T-cell (primary cell): ENCODE results near the gene IMMP2L. TPM values are rescaled to one million over a fixed set of nuclear protein-coding genes. Genes with fewer than 3 reads are reported as not detected.

ENCODE experiments used
- ATAC-seq, 4 experiments: fragments of 200-7000 bp in 3 of 4; fragments of 150-1000 bp in 1 of 4; cut with Tn5 transposase; replicated peaks in 1 of 4; 1 replicate in 3 of 4; 2 replicates in 1 of 4; pipeline ENCODE4 v1.10.0; 2021; ENCODE audit warnings: moderate library complexity in 3 of 4, mild to moderate bottlenecking in 2 of 4, moderate number of reproducible peaks in 1 of 4
- CTCF ChIA-PET, 2 donors: fragments of 300-600 bp; sonication (Branson Sonifier 250); formaldehyde crosslinking; loops; one replicate each; lab custom pipeline; 2022; ENCODE audit warnings: antibody characterized with exemption in 2 of 2; lab: Charles Lee
- POLR2A ChIA-PET, 2 donors: fragments of 300-600 bp; sonication (Branson Sonifier 250); formaldehyde crosslinking; loops; one replicate each; lab custom pipeline; 2022; ENCODE audit warnings: antibody characterized with exemption in 2 of 2; lab: Charles Lee
- DNase-seq, 35 experiments: peaks; one replicate each; pipeline versions ENCODE4 v3.0.0 to v3.0.0-alpha.2; 2013 to 2023
- H3K27ac ChIP-seq: one replicate; pipeline ENCODE4 v1.5.1; 2013; ENCODE audit warnings: low read length
- H3K27me3 ChIP-seq, 2 experiments: replicated peaks in 1 of 2; 1 replicate in 1 of 2; 2 replicates in 1 of 2; pipeline versions ENCODE4 v1.6.1 to v1.7.0; 2013; ENCODE audit warnings: low read length in 1 of 2, mixed read lengths in 1 of 2; ENCODE audit not compliant: control insufficient read depth in 2 of 2, insufficient read depth in 2 of 2; ENCODE audit errors: extremely low read depth in 1 of 2
- H3K36me3 ChIP-seq, 2 donors: 1 replicate in 1 of 2; 2 replicates in 1 of 2; pipeline versions ENCODE4 v1.6.1 to v1.7.0; 2013; ENCODE audit warnings: low read length in 1 of 2; ENCODE audit not compliant: control insufficient read depth in 2 of 2, insufficient read depth in 1 of 2; ENCODE audit errors: extremely low read depth in 1 of 2
- H3K4me1 ChIP-seq, 2 experiments: 1 replicate in 1 of 2; 2 replicates in 1 of 2; pipeline versions ENCODE4 v1.6.1 to v1.7.0; 2013; ENCODE audit warnings: low read length in 2 of 2, mixed read lengths in 1 of 2; ENCODE audit not compliant: insufficient read depth in 2 of 2, control insufficient read depth in 1 of 2; ENCODE audit errors: extremely low read depth in 1 of 2
- H3K4me3 ChIP-seq, 2 donors: 1 replicate in 1 of 2; 2 replicates in 1 of 2; pipeline versions ENCODE4 v1.5.1 to v1.7.0; 2013; ENCODE audit warnings: mild to moderate bottlenecking in 2 of 2, low read length in 1 of 2, moderate library complexity in 1 of 2; ENCODE audit not compliant: control insufficient read depth in 1 of 2; ENCODE audit errors: extremely low read depth in 1 of 2
- H3K9me3 ChIP-seq: 2 replicates; pipeline ENCODE4 v1.7.0; 2013
- H3K27ac Mint-ChIP-seq, 2 donors: one replicate each; pipeline ENCODE4 v1.8.0; 2020 to 2021; ENCODE audit warnings: mild to moderate bottlenecking in 2 of 2, mixed read lengths in 2 of 2
- H3K27me3 Mint-ChIP-seq, 2 donors: one replicate each; pipeline ENCODE4 v1.8.0; 2021 to 2022; ENCODE audit warnings: mixed read lengths in 2 of 2
- H3K36me3 Mint-ChIP-seq: one replicate; pipeline ENCODE4 v1.8.0; 2021; ENCODE audit warnings: mixed read lengths
- H3K4me1 Mint-ChIP-seq, 3 donors: one replicate each; pipeline ENCODE4 v1.8.0; 2020 to 2022; ENCODE audit warnings: mixed read lengths in 3 of 3, mild to moderate bottlenecking in 1 of 3
- H3K4me3 Mint-ChIP-seq, 3 donors: one replicate each; pipeline ENCODE4 v1.8.0; 2020 to 2022; ENCODE audit warnings: mild to moderate bottlenecking in 3 of 3, mixed read lengths in 3 of 3, moderate library complexity in 3 of 3
- H3K9me3 Mint-ChIP-seq, 3 donors: one replicate each; pipeline ENCODE4 v1.8.0; 2020 to 2022; ENCODE audit warnings: mixed read lengths in 3 of 3
- WGBS: methylation state at CpG from one replicate; pipeline ENCODE4 v1.1.5; 2013; ENCODE audit warnings: missing lambda C conversion rate; ENCODE audit not compliant: insufficient coverage; 5-methylcytosine and 5-hydroxymethylcytosine counted together
- total RNA-seq, 35 experiments: library from RNA in 6 of 35; stranded (reverse) in 6 of 35; fragments of 120-200 nt in 1 of 35; gene quantifications; one replicate each; pipeline versions ENCODE4 v1.2.1 to v1.2.4 and lab custom pipeline; 2013 to 2026

IMMP2L gene
- total RNA-seq, 5 donors from 2014 or later (not counting 1 experiment from before 2014, with no cell fraction given): 14.1 to 27.3 (median 21.7) TPM

- H3K4me3 ChIP-seq: no peak overlapping the region
- no peak for DNase-seq
- no peak overlapping the region for H3K27ac ChIP-seq
- no peak for ATAC-seq
- Mint-ChIP-seq H3K36me3 (peaks cover 36% of the 10 kb centered on the region), H3K27me3 (no peaks in the 10 kb centered on the region), H3K9me3 (no peaks in the 10 kb centered on the region), H3K4me1 (peaks cover 0 to 18% (median 2%) of the 10 kb centered on the region in 3 donors), H3K27ac (no peak overlapping the region), H3K4me3 (no peak overlapping the region)
- no peaks in the 10 kb centered on the region for H3K4me1 ChIP-seq
- no peaks in the 10 kb centered on the region for H3K36me3 ChIP-seq
- ChIA-PET CTCF (interaction anchor here in 1 of 2 donors (0.6 kb wide), 1 partner anchor 448 kb away, joined by 3 read pairs; no protein-coding TSS in a partner anchor), POLR2A (no interaction called here)
- 90% methylated on average over 2 of the region's 5 CpGs for WGBS
- no peaks in the 10 kb centered on the region for H3K9me3 ChIP-seq
- H3K27me3 ChIP-seq: no peaks in the 10 kb centered on the region
These were observed 22.0 kb downstream of the IMMP2L start for GRCh38 chr7:111540199-111540815.

GRCh38 chr7:111537134-111537533 lies 25.2 kb downstream of the IMMP2L start:
- Mint-ChIP-seq H3K4me1 (peaks cover 2 to 14% (median 4%) of the 10 kb centered on the region in 3 donors), H3K27ac (no peak overlapping the region), H3K9me3 (no peaks in the 10 kb centered on the region), H3K4me3 (no peak overlapping the region), H3K36me3 (peaks cover 22% of the 10 kb centered on the region), H3K27me3 (no peaks in the 10 kb centered on the region)
- Histone ChIP-seq H3K27me3 (no peaks in the 10 kb centered on the region), H3K36me3 (no peaks in the 10 kb centered on the region), H3K4me1 (no peaks in the 10 kb centered on the region), H3K9me3 (no peaks in the 10 kb centered on the region), H3K27ac (no peak overlapping the region), H3K4me3 (no peak overlapping the region)
- no CpG with 5 or more reads among the region's 1 CpG for whole genome bisulfite sequencing
- ChIA-PET CTCF (no interaction called here), POLR2A (no interaction called here)
- no peak for ATAC-seq
- DNase-seq: no peak

GRCh38 chr7:111535142-111535870 lies 27.0 kb downstream of the IMMP2L start:
- ATAC-seq: no peak
- Mint-ChIP-seq H3K9me3 (no peaks in the 10 kb centered on the region), H3K27me3 (no peaks in the 10 kb centered on the region), H3K36me3 (peaks cover 14% of the 10 kb centered on the region), H3K4me3 (no peak overlapping the region), H3K27ac (no peak overlapping the region), H3K4me1 (peaks cover 2 to 14% (median 4%) of the 10 kb centered on the region in 3 donors)
- WGBS: no CpG with 5 or more reads among the region's 3 CpGs
- Histone ChIP-seq H3K27me3 (no peaks in the 10 kb centered on the region), H3K4me1 (no peaks in the 10 kb centered on the region), H3K36me3 (no peaks in the 10 kb centered on the region), H3K27ac (no peak overlapping the region), H3K9me3 (no peaks in the 10 kb centered on the region), H3K4me3 (no peak overlapping the region)
- ChIA-PET POLR2A (no interaction called here), CTCF (interaction anchor here in 1 of 2 donors (0.5 to 0.8 kb wide), 2 partner anchors 8 to 12 kb away, joined by 3 read pairs; no protein-coding TSS in a partner anchor)
- no peak for DNase-seq

- Mint-ChIP-seq H3K27me3 (no peaks in the 10 kb centered on the region), H3K36me3 (peaks cover 9% of the 10 kb centered on the region), H3K4me1 (peaks cover 19 to 22% (median 22%) of the 10 kb centered on the region in 3 donors), H3K9me3 (no peaks in the 10 kb centered on the region), H3K27ac (no peak overlapping the region), H3K4me3 (no peak overlapping the region)
- no peaks in the 10 kb centered on the region for H3K27me3 ChIP-seq
- no peak overlapping the region for H3K27ac ChIP-seq
- no peak for ATAC-seq
- DNase-seq: no peak
- no peaks in the 10 kb centered on the region for H3K36me3 ChIP-seq
- ChIA-PET CTCF (interaction anchor here in 1 of 2 donors (0.5 kb wide), 1 partner anchor 17 kb away, joined by 3 read pairs; no protein-coding TSS in a partner anchor), POLR2A (no interaction called here)
- H3K9me3 ChIP-seq: no peaks in the 10 kb centered on the region
- H3K4me3 ChIP-seq: no peak overlapping the region
- H3K4me1 ChIP-seq: peaks cover 0 to 1% of the 10 kb centered on the region in 2 experiments
These were observed 29.7 kb downstream of the IMMP2L start for GRCh38 chr7:111532625-111533024.

DNA sequence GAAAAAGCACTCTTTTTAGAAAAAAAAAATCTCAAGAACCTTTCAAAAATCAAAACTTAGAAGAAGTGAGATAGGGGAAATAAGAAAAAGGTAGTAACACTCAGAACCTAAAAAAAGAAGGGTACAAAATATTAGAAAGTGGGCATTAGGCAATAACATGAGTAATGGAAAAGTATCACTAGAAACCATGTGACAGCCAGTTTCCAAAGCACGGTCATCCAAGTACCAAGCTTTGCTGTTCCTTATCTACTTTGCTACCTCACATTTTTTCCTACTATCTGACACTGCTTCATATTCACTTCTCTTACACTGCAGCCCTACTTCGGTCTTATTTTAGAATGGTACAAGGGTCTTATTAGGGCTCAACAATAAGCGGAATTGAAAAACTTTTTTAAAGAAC lies 30.3 kb downstream of the IMMP2L start:
- no peaks in the 10 kb centered on the region for H3K27me3 ChIP-seq
- POLR2A ChIA-PET: no interaction called here
- H3K9me3 ChIP-seq: no peaks in the 10 kb centered on the region
- H3K27ac Mint-ChIP-seq: no peak overlapping the region
- H3K4me3 ChIP-seq: no peak overlapping the region
- H3K4me1 Mint-ChIP-seq: peaks cover 22 to 24% (median 23%) of the 10 kb centered on the region in 3 donors
- no peaks in the 10 kb centered on the region for H3K27me3 Mint-ChIP-seq
- H3K36me3 Mint-ChIP-seq: peaks cover 8% of the 10 kb centered on the region
- H3K9me3 Mint-ChIP-seq: no peaks in the 10 kb centered on the region
- H3K4me1 ChIP-seq: peaks cover 0 to 3% of the 10 kb centered on the region in 2 experiments
- CTCF ChIA-PET: interaction anchor here in 1 of 2 donors (0.7 kb wide), 1 partner anchor 10 kb away, joined by 3 read pairs; no protein-coding TSS in a partner anchor
- H3K4me3 Mint-ChIP-seq: no peak overlapping the region
- DNase-seq (no peak), ATAC-seq (no peak)
- WGBS: no CpG with 5 or more reads among the region's 3 CpGs
- no peaks in the 10 kb centered on the region for H3K36me3 ChIP-seq
- H3K27ac ChIP-seq: no peak overlapping the region

- POLR2A ChIA-PET: no interaction called here
- peaks cover 27 to 32% (median 32%) of the 10 kb centered on the region in 3 donors for H3K4me1 Mint-ChIP-seq
- no peak overlapping the region for H3K4me3 Mint-ChIP-seq
- no peak overlapping the region for H3K4me3 ChIP-seq
- H3K27me3 ChIP-seq: no peaks in the 10 kb centered on the region
- CTCF ChIA-PET: no interaction called here
- peaks cover 7% of the 10 kb centered on the region for H3K36me3 Mint-ChIP-seq
- H3K27me3 Mint-ChIP-seq: no peaks in the 10 kb centered on the region
- no peak overlapping the region for H3K27ac Mint-ChIP-seq
- H3K9me3 ChIP-seq: no peaks in the 10 kb centered on the region
- no peaks in the 10 kb centered on the region for H3K36me3 ChIP-seq
- peaks cover 0 to 3% of the 10 kb centered on the region in 2 experiments for H3K4me1 ChIP-seq
- no peak for DNase-seq
- no peak for ATAC-seq
- no peak overlapping the region for H3K27ac ChIP-seq
- H3K9me3 Mint-ChIP-seq: no peaks in the 10 kb centered on the region
These were observed 32.0 kb downstream of the IMMP2L start for GRCh38 chr7:111530356-111530668.
